HepG2 (cell line): Measurements from ENCODE around the gene ZNF134. TPM values are rescaled to one million over a fixed set of nuclear protein-coding genes. Genes with fewer than 3 reads are reported as not detected.

Source experiments
- ATAC-seq: fragments of 200-7000 bp; cut with Tn5 transposase; 3 replicates; pipeline ENCODE4 v1.9.1; 2020; ENCODE audit warnings: mild to moderate bottlenecking, moderate library complexity
- BruUV-seq: library from RNA; stranded (reverse); fragments of 400-500 nt; replicated peaks from 2 replicates; lab custom pipeline; 2021; lab: Mats Ljungman, UMichigan
- CTCF ChIA-PET: fragments of 300-600 bp; formaldehyde crosslinking; extraction: SDS; loops from one replicate; lab custom pipeline; 2021; ENCODE audit warnings: low total read pairs, inconsistent platforms, low intra/inter-chr PET ratio; lab: Yijun Ruan, JAX
- POLR2A ChIA-PET: fragments of 350-600 bp; sonication (Branson Sonifier 250); formaldehyde crosslinking; loops from one replicate; lab custom pipeline; 2020; ENCODE audit warnings: antibody characterized with exemption, inconsistent platforms; lab: Yijun Ruan, JAX
- DNase-seq: peaks from one replicate; pipeline ENCODE4 v3.0.0-alpha.2; 2015; ENCODE audit warnings: low spot score
- FAIRE-seq: peaks from 3 replicates; lab custom pipeline; 2011; peaks lifted over from hg19 to GRCh38; lab: Jason Lieb, UNC
- H2AFZ ChIP-seq: one replicate; pipeline ENCODE4 v1.6.1; 2011; ENCODE audit warnings: low read length, inconsistent platforms
- H3K27ac ChIP-seq: fragments of 300-600 bp; 3 replicates; pipeline ENCODE4 v1.8.0; 2011; ENCODE audit warnings: mixed run types, mild to moderate bottlenecking, mixed read lengths, low read length, inconsistent platforms; ENCODE audit not compliant: insufficient read depth; ENCODE audit errors: extremely low read length
- H3K27me3 ChIP-seq, 2 experiments: fragments of 200-600 bp in 1 of 2; 2 replicates in 1 of 2; 3 replicates in 1 of 2; pipeline versions ENCODE4 v1.6.0 to v1.8.0; 2011; ENCODE audit warnings: low read length in 2 of 2, mild to moderate bottlenecking in 2 of 2, moderate library complexity in 2 of 2, inconsistent platforms in 1 of 2; ENCODE audit not compliant: insufficient read depth in 2 of 2, control insufficient read depth in 1 of 2
- H3K36me3 ChIP-seq, 2 experiments: fragments of 200-600 bp in 1 of 2; replicated peaks in 1 of 2; 2 replicates in 1 of 2; 3 replicates in 1 of 2; pipeline versions ENCODE4 v1.5.1 to v1.8.0; 2011; ENCODE audit warnings: low read length in 2 of 2, inconsistent platforms in 1 of 2; ENCODE audit not compliant: insufficient read depth in 2 of 2, control insufficient read depth in 1 of 2
- H3K4me1 ChIP-seq: 2 replicates; pipeline ENCODE4 v1.5.1; 2012; ENCODE audit warnings: low read length, inconsistent platforms; ENCODE audit not compliant: insufficient read depth
- H3K4me2 ChIP-seq: 2 replicates; pipeline ENCODE4 v1.6.0; 2011; ENCODE audit warnings: low read depth, low read length, inconsistent platforms
- H3K4me3 ChIP-seq, 3 experiments: fragments of 200-600 bp in 1 of 3; sonication (generic), shearing (Covaris generic) in 1 of 3; replicated peaks in 1 of 3; 2 replicates each; pipeline ENCODE4 v1.5.1; 2011 to 2016; ENCODE audit warnings: low read length in 3 of 3, inconsistent platforms in 2 of 3, low read depth in 2 of 3, mild to moderate bottlenecking in 2 of 3, control low read depth in 1 of 3, mixed read lengths in 1 of 3; ENCODE audit not compliant: insufficient read depth in 1 of 3
- H3K79me2 ChIP-seq: one replicate; pipeline ENCODE4 v1.6.1; 2011; ENCODE audit warnings: low read length, inconsistent platforms; ENCODE audit not compliant: insufficient read depth
- H3K9ac ChIP-seq: 2 replicates; pipeline ENCODE4 v1.6.0; 2011; ENCODE audit warnings: mild to moderate bottlenecking, low read depth, low read length, inconsistent platforms; ENCODE audit not compliant: insufficient read depth
- H3K9me3 ChIP-seq: 2 replicates; pipeline ENCODE4 v1.5.1; 2012; ENCODE audit warnings: mild to moderate bottlenecking, low read length
- H4K20me1 ChIP-seq: 2 replicates; pipeline ENCODE4 v1.6.0; 2011; ENCODE audit warnings: inconsistent platforms, mild to moderate bottlenecking, low read length, moderate library complexity; ENCODE audit not compliant: insufficient read depth
- GPN1 ChIP-seq: sonication (generic); formaldehyde crosslinking; IDR thresholded peaks from 2 replicates; pipeline ENCODE4 v1.5.1; 2020; ENCODE audit warnings: missing genetic modification reagents, borderline replicate concordance
- GTF2F1 ChIP-seq: fragments of 150-350 bp; IDR thresholded peaks from 2 replicates; pipeline ENCODE4 v1.6.1; 2014; ENCODE audit warnings: low read length
- KLF13 ChIP-seq: sonication (generic); formaldehyde crosslinking; IDR thresholded peaks from 2 replicates; pipeline ENCODE4 v1.4.0; 2020; ENCODE audit warnings: mild to moderate bottlenecking, missing genetic modification reagents
- MLX ChIP-seq: IDR thresholded peaks from 2 replicates; pipeline ENCODE4 v1.6.1; 2016
- NFRKB ChIP-seq: fragments of 450-650 bp; IDR thresholded peaks from 2 replicates; pipeline ENCODE4 v1.6.1; 2017
- PHF20 ChIP-seq: sonication (generic); formaldehyde crosslinking; IDR thresholded peaks from 2 replicates; pipeline ENCODE4 v1.5.0; 2020; ENCODE audit warnings: mild to moderate bottlenecking, missing genetic modification reagents
- RERE ChIP-seq: IDR thresholded peaks from 2 replicates; pipeline ENCODE4 v1.6.1; 2016; ENCODE audit warnings: low read depth, missing genetic modification reagents, missing compliant biosample characterization
- SNAPC2 ChIP-seq: sonication (generic); formaldehyde crosslinking; IDR thresholded peaks from 2 replicates; pipeline ENCODE4 v1.8.1; 2022; ENCODE audit warnings: mild to moderate bottlenecking, missing genetic modification reagents
- TIGD3 ChIP-seq: sonication (generic); formaldehyde crosslinking; IDR thresholded peaks from 2 replicates; pipeline ENCODE4 v1.5.1; 2020; ENCODE audit warnings: mild to moderate bottlenecking, missing genetic modification reagents, borderline replicate concordance
- ZBTB33 ChIP-seq: sonication (generic); formaldehyde crosslinking; IDR thresholded peaks from 2 replicates; pipeline ENCODE4 v1.4.0; 2020; ENCODE audit warnings: missing genetic modification reagents
- ZBTB38 ChIP-seq: sonication (generic); formaldehyde crosslinking; IDR thresholded peaks from 2 replicates; pipeline ENCODE4 v1.5.1; 2020; ENCODE audit warnings: mild to moderate bottlenecking, missing genetic modification reagents
- ZNF17 ChIP-seq: sonication (generic); formaldehyde crosslinking; IDR thresholded peaks from 2 replicates; pipeline ENCODE4 v1.5.0; 2020; ENCODE audit warnings: mild to moderate bottlenecking, missing genetic modification reagents
- ZNF431 ChIP-seq: sonication (generic); formaldehyde crosslinking; IDR thresholded peaks from 2 replicates; pipeline ENCODE4 v1.9.0; 2022; ENCODE audit warnings: missing genetic modification reagents, low read depth, mild to moderate bottlenecking, borderline replicate concordance
- ZNF598 ChIP-seq: sonication (generic); formaldehyde crosslinking; IDR thresholded peaks from 2 replicates; pipeline ENCODE4 v1.5.1; 2020; ENCODE audit warnings: mild to moderate bottlenecking, missing genetic modification reagents, borderline replicate concordance
- WGBS: methylation state at CpG from one replicate; pipeline ENCODE4 v1.1.6; 2017; ENCODE audit warnings: low lambda C conversion rate; 5-methylcytosine and 5-hydroxymethylcytosine counted together
- in situ Hi-C: cut with HindIII; loops from 2 replicates; pipeline ENCODE4 v1.10.0; 2017; ENCODE audit warnings: low pct_unique_long_range_greater_than_20kb; ENCODE audit not compliant: extremely low pct_ligation_motif_present
- intact Hi-C: fragments of 100-400 bp; cut with micrococcal nuclease; formaldehyde crosslinking; loops from one replicate; pipeline ENCODE4 v1.10.0; 2022; ENCODE audit not compliant: unreplicated experiment
- polyA plus RNA-seq, 8 experiments: library from polyadenylated mRNA; depleted of rRNA in 3 of 8; stranded (reverse) in 7 of 8; unstranded in 1 of 8; fragments of >200 nt; fragmentation: Illumina TruSeq in 4 of 8; extraction: Trizol in 4 of 8; gene quantifications; 2 replicates each; pipeline versions ENCODE4 v1.2.1 to v1.2.3, GENCODE V29; 2011 to 2016; ENCODE audit warnings: low read depth in 4 of 8, missing spikeins in 1 of 8, mixed read lengths in 1 of 8; ENCODE audit not compliant: insufficient read depth in 1 of 8
- total RNA-seq, 5 experiments: library from RNA; depleted of rRNA; stranded (reverse); fragments of >200 nt; fragmentation: Illumina TruSeq; extraction: Trizol; gene quantifications; 2 replicates each; pipeline ENCODE4 v1.2.3, GENCODE V29; 2016; ENCODE audit warnings: low read depth in 1 of 5

ZNF134 gene
- total and polyA plus RNA-seq, 2 of the 13 experiments (the other 11 are each of a cell fraction or from before 2014, with no cell fraction given), result 6.8 to 17.1 TPM

GRCh38 chr19:57578487-57579205 lies 35.4 kb upstream of the ZNF134 start, which contains the start of gene ZNF416:
Gene ZNF416, minus strand, starts transcription at chr19:57578911. Its CDS starts 207 bp downstream, at chr19:57578704.
- peaks cover 5 to 33% of the 10 kb centered on the region in 2 experiments for H3K36me3 ChIP-seq
- DNase-seq (peak; percentile 97), FAIRE-seq (peak; percentile 98), ATAC-seq (peak; percentile 96)
- H3K4me1 ChIP-seq, result peaks cover 16% of the 10 kb centered on the region
- peak within 1 kb of the TSS; percentile 99 for H2AFZ ChIP-seq
- H3K4me3 ChIP-seq, result peak within 1 kb of the TSS; percentile 86 to 95 (median 92)
- no peak within 1 kb of the TSS for H3K27ac ChIP-seq
- in situ Hi-C loops (loop anchor here (10.0 kb wide), 1 partner anchor 576 kb away; the partner anchor contains the start of gene ZNF329), intact Hi-C loops (loop anchor here (1.0 to 2.0 kb wide), 4 partner anchors 20 to 168 kb away; partner anchors contain the start of genes ZNF134, ZNF530, ZNF772 and ZNF776)
- no peaks in the 10 kb centered on the region for H4K20me1 ChIP-seq
- ChIA-PET CTCF (interaction anchor here (1.4 kb wide), 1 partner anchor 54 kb away, joined by 3 read pairs; the partner anchor contains the start of gene ZNF211), POLR2A (interaction anchor here (0.6 kb wide), 1 partner anchor 79 kb away, joined by 3 read pairs; the partner anchor contains the start of gene ZNF773)
- BruUV-seq, result no TSS peak
- no peaks in the 10 kb centered on the region; a peak in 1 of 5 replicates for H3K27me3 ChIP-seq
- 0% methylated on average over 10 of the region's 62 CpGs for WGBS
- H3K4me2 ChIP-seq, result peak within 1 kb of the TSS; percentile 84
- H3K9me3 ChIP-seq, result peaks cover 17% of the 10 kb centered on the region; the same call in 1 of the 2 replicates
- peak within 1 kb of the TSS; percentile 81 for H3K9ac ChIP-seq
- H3K79me2 ChIP-seq, result peaks cover 17% of the 10 kb centered on the region
- TF ChIP-seq RERE (CRISPR knock-in tag) (no peak), TIGD3 (no peak), KLF13 (0 out of 2 replicates have a peak, but pooled peaks have one; percentile 63), ZNF598 (CRISPR knock-in tag) (peak; percentile 60; the same call in 1 of the 2 replicates), MLX (CRISPR knock-in tag) (no peak), PHF20 (CRISPR knock-in tag) (peak; percentile 85), SNAPC2 (CRISPR knock-in tag) (no peak), GTF2F1 (no peak), GPN1 (CRISPR knock-in tag) (no peak), ZNF17 (CRISPR knock-in tag) (no peak), ZBTB33 (CRISPR knock-in tag) (no peak), ZBTB38 (CRISPR knock-in tag) (no peak), NFRKB (no peak), ZNF431 (no peak)
